ENCODE results near the gene SLC24A3.

The SLC24A3 gene

GRCh38 chr20:19347943-19348456 lies 135.6 kb downstream of the SLC24A3 start:
- DNase-seq, result no peak

GRCh38 chr20:19348582-19348981 lies 136.1 kb downstream of the SLC24A3 start:
- peak; percentile 22 for DNase-seq

- DNase-seq, result no peak
These were observed 137.4 kb downstream of the SLC24A3 start for GRCh38 chr20:19349879-19350278.

GRCh38 chr20:19351542-19351941 lies 139.1 kb downstream of the SLC24A3 start:
- no peak for DNase-seq

- no peak for DNase-seq
These were observed 142.5 kb downstream of the SLC24A3 start for GRCh38 chr20:19354950-19355349.

GRCh38 chr20:19361790-19362189 lies 149.3 kb downstream of the SLC24A3 start:
- DNase-seq, result no peak

GRCh38 chr20:19363476-19363875 lies 151.0 kb downstream of the SLC24A3 start:
- no peak for DNase-seq

GRCh38 chr20:19367591-19367990 lies 155.1 kb downstream of the SLC24A3 start:
- DNase-seq, result no peak

- no peak for DNase-seq
These were observed 155.9 kb downstream of the SLC24A3 start for GRCh38 chr20:19368351-19368750.

GRCh38 chr20:19370076-19371075 lies 157.9 kb downstream of the SLC24A3 start:
- peak; percentile 3 for DNase-seq

- no peak for DNase-seq
These were observed 158.7 kb downstream of the SLC24A3 start for GRCh38 chr20:19371112-19371511.

GRCh38 chr20:19374216-19374615 lies 161.8 kb downstream of the SLC24A3 start:
- DNase-seq, result no peak

- no peak for DNase-seq
These were observed 163.0 kb downstream of the SLC24A3 start for GRCh38 chr20:19375395-19375794.

- DNase-seq, result no peak
These were observed 163.4 kb downstream of the SLC24A3 start for GRCh38 chr20:19375801-19376200.

- no peak for DNase-seq
These were observed 164.2 kb downstream of the SLC24A3 start for GRCh38 chr20:19376451-19377229.

GRCh38 chr20:19378058-19378457 lies 165.6 kb downstream of the SLC24A3 start:
- no peak for DNase-seq

- no peak for DNase-seq
These were observed 167.8 kb downstream of the SLC24A3 start for GRCh38 chr20:19380211-19380610.

- no peak for DNase-seq
These were observed 169.5 kb downstream of the SLC24A3 start for GRCh38 chr20:19381947-19382346.

GRCh38 chr20:19382386-19383340 lies 170.2 kb downstream of the SLC24A3 start:
- no peak for DNase-seq

- no peak for DNase-seq
These were observed 172.5 kb downstream of the SLC24A3 start for GRCh38 chr20:19384940-19385339.

GRCh38 chr20:19387251-19387650 lies 174.8 kb downstream of the SLC24A3 start:
- no peak for DNase-seq
